SJCRH30 (cell line): Measurements from ENCODE around the gene HS6ST3. TPM values are rescaled to one million over a fixed set of nuclear protein-coding genes. Genes with fewer than 3 reads are reported as not detected.

Experiments used
- DNase-seq, 2 experiments: peaks; one replicate each; pipeline ENCODE4 v3.0.0-alpha.2; 2015 to 2020
- H3K27ac ChIP-seq: fragments of 250-450 bp; sonication (Bioruptor Pico); 2 replicates; pipeline ENCODE4 v1.5.1; 2020; ENCODE audit warnings: mild to moderate bottlenecking, moderate library complexity
- H3K27me3 ChIP-seq: fragments of 250-450 bp; sonication (Bioruptor Pico); 2 replicates; pipeline ENCODE4 v1.5.1; 2020; ENCODE audit warnings: mild to moderate bottlenecking, moderate library complexity
- H3K36me3 ChIP-seq: fragments of 250-450 bp; sonication (Bioruptor Pico); 2 replicates; pipeline ENCODE4 v1.5.1; 2020; ENCODE audit warnings: mild to moderate bottlenecking, moderate library complexity
- H3K4me1 ChIP-seq: fragments of 250-450 bp; sonication (Bioruptor Pico); 2 replicates; pipeline ENCODE4 v1.5.1; 2020; ENCODE audit warnings: mild to moderate bottlenecking, moderate library complexity
- H3K4me3 ChIP-seq: fragments of 250-450 bp; sonication (Bioruptor Pico); 2 replicates; pipeline ENCODE4 v1.5.1; 2020; ENCODE audit warnings: mild to moderate bottlenecking, moderate library complexity
- H3K9me3 ChIP-seq: fragments of 250-450 bp; sonication (Bioruptor Pico); replicated peaks from 2 replicates; pipeline ENCODE4 v1.5.1; 2020; ENCODE audit warnings: mild to moderate bottlenecking, moderate library complexity
- total RNA-seq: library from RNA; depleted of rRNA; stranded (reverse); fragments of >200 nt; shearing (Covaris generic); gene quantifications from 2 replicates; pipeline ENCODE4 v1.2.3, GENCODE V29; 2014

HS6ST3 gene
- total RNA-seq, 1 experiment from 2014 or later, result 0.02 TPM

- H3K27me3 ChIP-seq, result no peaks in the 10 kb centered on the region
Measured at GRCh38 chr13:96667294-96668018, 577.5 kb downstream of the HS6ST3 start.

DNA sequence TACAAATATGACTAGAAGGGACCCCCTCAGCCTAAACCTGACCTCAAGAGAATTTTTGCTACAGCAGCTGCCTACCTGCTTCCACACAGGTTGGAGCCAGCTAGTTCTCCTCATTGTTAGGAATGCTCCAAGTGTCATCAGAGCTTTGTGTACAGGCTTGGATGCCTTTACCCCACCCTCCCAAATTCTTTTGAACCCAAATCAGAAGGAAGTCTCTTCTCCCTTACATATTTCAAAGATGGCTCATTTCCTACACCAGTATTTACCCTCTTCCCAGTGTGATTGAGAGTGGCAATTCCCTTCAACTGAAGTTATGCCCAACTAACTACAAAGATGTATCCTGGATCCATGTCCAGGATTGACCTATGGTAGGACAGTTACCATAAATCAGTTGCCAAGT lies 581.2 kb downstream of the HS6ST3 start:
- H3K4me1 ChIP-seq, result no peaks in the 10 kb centered on the region
- H3K36me3 ChIP-seq, result no peaks in the 10 kb centered on the region
- H3K9me3 ChIP-seq, result no peaks in the 10 kb centered on the region
- H3K27me3 ChIP-seq, result no peaks in the 10 kb centered on the region
- DNase-seq, result no peak
- no peak overlapping the region for H3K4me3 ChIP-seq
- H3K27ac ChIP-seq, result no peak overlapping the region

More at GRCh38 chr13:96667294-96668018, 577.5 kb downstream of the HS6ST3 start:
- no peak for DNase-seq
- Histone ChIP-seq H3K27ac (no peak overlapping the region), H3K36me3 (no peaks in the 10 kb centered on the region), H3K4me1 (no peaks in the 10 kb centered on the region), H3K4me3 (no peak overlapping the region), H3K9me3 (no peaks in the 10 kb centered on the region)

- Histone ChIP-seq H3K9me3 (no peaks in the 10 kb centered on the region), H3K4me1 (no peaks in the 10 kb centered on the region), H3K4me3 (no peak overlapping the region), H3K27me3 (no peaks in the 10 kb centered on the region), H3K36me3 (no peaks in the 10 kb centered on the region), H3K27ac (no peak overlapping the region)
- no peak for DNase-seq
Measured at GRCh38 chr13:96672016-96672415, 582.1 kb downstream of the HS6ST3 start.

DNA sequence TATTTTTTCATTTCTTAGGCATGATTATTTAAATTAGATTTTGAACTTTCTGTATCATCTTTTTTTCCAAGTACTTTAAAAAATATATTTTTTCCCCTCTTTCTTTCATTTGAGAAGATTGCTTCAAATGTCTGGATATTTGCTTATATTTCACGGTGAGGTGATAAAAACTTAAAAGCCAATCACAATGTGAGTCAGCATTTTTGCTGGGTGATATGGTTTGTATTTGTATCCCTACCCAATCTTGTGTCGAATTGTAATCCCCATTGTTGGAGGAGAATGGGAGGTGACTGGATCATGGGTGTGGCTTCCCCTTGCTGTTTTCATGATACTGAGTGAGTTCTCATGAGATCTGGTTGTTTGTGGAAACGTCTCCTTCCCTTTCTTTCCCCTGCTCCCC lies 583.9 kb downstream of the HS6ST3 start:
- Histone ChIP-seq H3K27ac (no peak overlapping the region), H3K36me3 (no peaks in the 10 kb centered on the region), H3K4me3 (no peak overlapping the region), H3K4me1 (no peaks in the 10 kb centered on the region), H3K27me3 (0 out of 2 replicates have a peak, but pooled peaks cover 5% of the 10 kb centered on the region), H3K9me3 (no peaks in the 10 kb centered on the region)
- no peak for DNase-seq

DNA sequence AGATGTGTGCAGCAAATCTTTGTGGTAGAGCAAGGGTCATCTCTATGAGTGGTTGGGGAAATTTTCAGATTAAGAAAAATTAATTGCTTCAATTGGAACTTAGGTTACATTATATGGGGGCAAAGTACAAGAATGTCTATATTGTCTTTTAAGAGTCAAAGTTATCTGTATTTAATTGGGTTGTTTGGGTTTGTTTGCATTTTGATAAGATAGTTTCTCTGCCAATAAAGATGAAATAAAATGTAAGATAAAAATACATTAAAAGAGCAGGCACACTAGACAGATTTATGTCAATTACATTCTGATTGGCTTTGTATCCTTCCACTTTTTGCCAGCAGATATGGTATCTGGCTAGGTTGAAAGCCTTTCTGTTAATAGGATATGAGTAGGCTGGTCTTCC lies 587.1 kb downstream of the HS6ST3 start:
- Histone ChIP-seq H3K4me1 (no peaks in the 10 kb centered on the region), H3K27me3 (0 out of 2 replicates have a peak, but pooled peaks cover 5% of the 10 kb centered on the region), H3K36me3 (no peaks in the 10 kb centered on the region), H3K4me3 (no peak overlapping the region), H3K27ac (no peak overlapping the region), H3K9me3 (no peaks in the 10 kb centered on the region)
- no peak for DNase-seq

- Histone ChIP-seq H3K4me1 (no peaks in the 10 kb centered on the region), H3K27ac (no peak overlapping the region), H3K4me3 (no peak overlapping the region), H3K9me3 (no peaks in the 10 kb centered on the region), H3K27me3 (0 out of 2 replicates have a peak, but pooled peaks cover 5% of the 10 kb centered on the region), H3K36me3 (no peaks in the 10 kb centered on the region)
- DNase-seq, result no peak
Measured at GRCh38 chr13:96678801-96679200, 588.9 kb downstream of the HS6ST3 start.

DNA sequence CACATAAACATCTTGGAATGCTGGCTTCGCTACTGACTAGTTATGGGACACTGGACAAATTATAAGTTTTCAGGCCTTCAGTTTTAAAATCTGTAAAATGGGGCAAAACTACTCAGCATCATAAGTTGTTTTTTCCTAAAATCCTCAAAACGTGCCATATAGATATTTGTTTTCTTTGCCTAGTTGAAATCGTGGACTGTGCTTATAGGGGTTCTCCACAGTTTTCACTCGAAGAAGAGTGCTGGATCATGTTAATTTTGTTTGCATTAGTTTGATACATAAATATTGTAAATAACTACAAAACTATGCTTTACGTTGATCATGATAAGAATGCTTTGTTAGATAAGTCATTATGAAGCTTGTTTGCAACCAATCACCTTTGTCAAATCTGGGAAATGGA lies 591.0 kb downstream of the HS6ST3 start:
- Histone ChIP-seq H3K4me1 (no peaks in the 10 kb centered on the region), H3K27ac (no peak overlapping the region), H3K27me3 (0 out of 2 replicates have a peak, but pooled peaks cover 10% of the 10 kb centered on the region)

GRCh38 chr13:96681766-96682165 lies 591.9 kb downstream of the HS6ST3 start:
- Histone ChIP-seq H3K4me3 (no peak overlapping the region), H3K27ac (no peak overlapping the region), H3K4me1 (no peaks in the 10 kb centered on the region), H3K36me3 (no peaks in the 10 kb centered on the region), H3K9me3 (no peaks in the 10 kb centered on the region), H3K27me3 (0 out of 2 replicates have a peak, but pooled peaks cover 10% of the 10 kb centered on the region)
- no peak for DNase-seq

More for the DNA sequence above, 591.0 kb downstream of the HS6ST3 start:
- H3K36me3 ChIP-seq, result no peaks in the 10 kb centered on the region
- H3K9me3 ChIP-seq, result no peaks in the 10 kb centered on the region
- no peak overlapping the region for H3K4me3 ChIP-seq
- DNase-seq, result no peak

- Histone ChIP-seq H3K27ac (no peak overlapping the region), H3K27me3 (0 out of 2 replicates have a peak, but pooled peaks cover 5% of the 10 kb centered on the region), H3K9me3 (no peaks in the 10 kb centered on the region), H3K4me1 (no peaks in the 10 kb centered on the region), H3K36me3 (no peaks in the 10 kb centered on the region), H3K4me3 (no peak overlapping the region)
- no peak for DNase-seq
Measured at GRCh38 chr13:96684469-96684868, 594.6 kb downstream of the HS6ST3 start.

- Histone ChIP-seq H3K4me1 (no peaks in the 10 kb centered on the region), H3K27me3 (0 out of 2 replicates have a peak, but pooled peaks cover 5% of the 10 kb centered on the region), H3K9me3 (no peaks in the 10 kb centered on the region), H3K36me3 (no peaks in the 10 kb centered on the region), H3K4me3 (no peak overlapping the region), H3K27ac (no peak overlapping the region)
- DNase-seq, result no peak
Measured at GRCh38 chr13:96684907-96685306, 595.0 kb downstream of the HS6ST3 start.

GRCh38 chr13:96686286-96686685 lies 596.4 kb downstream of the HS6ST3 start:
- Histone ChIP-seq H3K4me1 (no peaks in the 10 kb centered on the region), H3K9me3 (no peaks in the 10 kb centered on the region), H3K27ac (no peak overlapping the region), H3K27me3 (0 out of 2 replicates have a peak, but pooled peaks cover 5% of the 10 kb centered on the region), H3K4me3 (no peak overlapping the region), H3K36me3 (no peaks in the 10 kb centered on the region)
- DNase-seq, result no peak

DNA sequence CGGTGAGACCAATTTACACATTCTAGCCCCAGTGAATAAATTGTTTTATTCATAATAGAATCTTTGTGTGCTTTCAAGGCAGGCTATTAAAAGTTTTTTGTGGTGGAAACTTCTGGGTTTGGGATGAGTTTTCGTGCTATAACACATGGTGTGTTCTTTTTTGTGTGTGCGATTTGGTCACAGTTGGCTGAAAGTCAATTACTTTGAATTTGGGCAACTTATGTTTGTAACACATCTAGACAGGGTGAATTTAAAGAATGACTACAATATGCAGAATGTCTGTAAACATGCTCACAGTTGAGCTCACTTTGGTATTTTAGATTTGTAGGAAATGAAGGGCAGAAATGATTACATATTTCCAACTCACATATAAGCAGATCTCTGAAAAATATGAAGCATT lies 597.3 kb downstream of the HS6ST3 start:
- no peaks in the 10 kb centered on the region for H3K4me1 ChIP-seq
- no peaks in the 10 kb centered on the region for H3K36me3 ChIP-seq
- no peak overlapping the region for H3K27ac ChIP-seq
- H3K27me3 ChIP-seq, result 0 out of 2 replicates have a peak, but pooled peaks cover 5% of the 10 kb centered on the region
- DNase-seq, result no peak
- no peak overlapping the region for H3K4me3 ChIP-seq
- no peaks in the 10 kb centered on the region for H3K9me3 ChIP-seq

DNA sequence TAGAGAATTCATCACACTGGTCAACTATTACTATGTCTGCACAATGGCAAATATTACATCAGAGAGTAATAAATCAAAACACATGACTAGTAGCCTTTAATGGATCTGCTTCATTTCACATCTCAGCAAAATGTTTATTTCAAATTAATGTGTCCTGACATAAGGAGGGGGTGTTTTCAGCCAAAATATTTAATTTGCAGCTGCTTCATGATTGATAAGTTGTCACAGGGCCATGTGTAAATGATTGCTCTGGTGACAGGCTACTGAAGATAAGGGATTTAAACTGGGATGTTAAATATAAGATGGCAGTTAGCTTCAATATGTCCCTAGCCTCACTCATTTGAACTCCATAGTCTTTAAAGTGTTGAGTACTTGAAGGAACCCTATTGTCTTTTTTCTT lies 601.1 kb downstream of the HS6ST3 start:
- Histone ChIP-seq H3K9me3 (no peaks in the 10 kb centered on the region), H3K4me3 (no peak overlapping the region), H3K27ac (no peak overlapping the region), H3K36me3 (no peaks in the 10 kb centered on the region), H3K4me1 (no peaks in the 10 kb centered on the region), H3K27me3 (no peaks in the 10 kb centered on the region)
- no peak for DNase-seq

DNA sequence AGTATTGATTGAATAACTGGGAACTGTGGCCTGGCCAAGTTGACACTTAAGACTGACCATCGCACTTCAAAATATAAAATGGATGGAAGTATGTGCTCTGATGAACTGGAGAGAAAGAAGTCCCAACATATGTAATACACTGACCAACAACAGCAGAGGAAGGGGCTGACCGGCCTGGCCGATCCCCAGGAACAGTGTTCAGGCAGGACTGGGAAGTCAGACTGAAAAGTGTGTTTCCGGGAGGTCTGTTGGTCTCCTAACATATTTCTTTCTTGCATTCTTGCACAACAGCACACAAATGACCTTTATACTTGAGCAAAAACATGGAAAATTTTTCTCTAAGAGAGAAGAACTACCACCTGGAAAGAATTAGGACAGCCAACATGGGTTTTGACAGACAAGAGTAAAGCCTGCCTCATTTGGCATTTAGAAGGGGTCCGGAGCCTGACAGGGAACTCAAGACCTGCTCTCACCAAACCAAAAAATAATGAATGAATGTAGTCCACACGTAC lies 606.5 kb downstream of the HS6ST3 start:
- Histone ChIP-seq H3K27ac (no peak overlapping the region), H3K36me3 (no peaks in the 10 kb centered on the region), H3K4me1 (no peaks in the 10 kb centered on the region), H3K9me3 (no peaks in the 10 kb centered on the region), H3K4me3 (no peak overlapping the region), H3K27me3 (no peaks in the 10 kb centered on the region)
- no peak for DNase-seq

DNA sequence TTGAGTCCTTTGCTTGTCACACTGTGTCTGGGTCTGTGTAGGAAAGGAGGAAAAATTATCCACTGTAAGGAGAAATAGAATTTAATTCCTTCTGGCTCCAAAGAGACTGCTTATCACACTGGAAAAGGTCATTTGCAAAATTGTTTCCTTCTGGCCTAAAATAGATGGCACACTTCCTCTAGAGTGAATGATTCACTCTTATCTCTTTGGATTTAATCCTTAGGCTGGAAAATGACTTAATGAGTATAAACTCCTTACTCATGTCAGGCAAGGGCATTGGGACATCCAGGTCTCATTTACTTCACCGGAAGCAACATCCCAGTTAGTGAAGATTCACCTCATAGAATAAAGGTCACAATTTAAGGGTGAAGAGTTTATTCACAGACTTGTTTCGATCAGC lies 610.8 kb downstream of the HS6ST3 start:
- H3K36me3 ChIP-seq, result no peaks in the 10 kb centered on the region
- no peak overlapping the region for H3K27ac ChIP-seq
- no peak overlapping the region for H3K4me3 ChIP-seq
- DNase-seq, result no peak
- no peaks in the 10 kb centered on the region for H3K9me3 ChIP-seq
- H3K27me3 ChIP-seq, result no peaks in the 10 kb centered on the region
- no peaks in the 10 kb centered on the region for H3K4me1 ChIP-seq

GRCh38 chr13:96707146-96707545 lies 617.2 kb downstream of the HS6ST3 start:
- Histone ChIP-seq H3K4me3 (no peak overlapping the region), H3K27ac (no peak overlapping the region), H3K9me3 (no peaks in the 10 kb centered on the region), H3K4me1 (no peaks in the 10 kb centered on the region), H3K27me3 (no peaks in the 10 kb centered on the region), H3K36me3 (no peaks in the 10 kb centered on the region)
- DNase-seq, result no peak
